ENCODE data around the gene ZNF341.
A peak's percentile ranks its signal among the peaks of the same experiment; 100 is the strongest.
"Not testable (repeated sequence)": the region's sequence is repeated elsewhere in the genome, so short reads cannot be mapped to it uniquely, and the experiment has no call there.

Gene ZNF341

GRCh38 chr20:33770005-33770404 lies 38.2 kb downstream of the ZNF341 start:
- no peak for DNase-seq (ENCODE audit: low spot score)

DNA sequence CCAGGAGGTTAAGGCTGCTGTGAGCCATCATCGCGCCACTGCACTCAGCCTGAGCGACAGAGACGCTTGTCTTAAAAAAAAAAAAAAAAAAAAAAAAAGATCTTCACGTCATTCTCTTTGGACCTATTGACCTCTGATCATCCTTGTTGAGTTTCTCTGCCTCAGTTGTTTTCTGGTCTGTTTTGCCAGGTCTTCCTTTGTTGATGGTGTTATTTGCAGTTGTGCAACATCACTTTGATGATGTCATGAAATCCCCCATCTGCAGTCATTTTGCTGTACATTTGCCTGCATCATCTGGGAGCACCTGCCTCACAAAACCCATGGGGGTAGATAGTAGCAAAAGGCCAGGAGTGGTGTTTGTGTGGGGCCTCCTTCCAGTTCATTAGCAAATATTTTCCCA lies 40.1 kb downstream of the ZNF341 start:
- DNase-seq (ENCODE audit: low spot score), result no peak

GRCh38 chr20:33772439-33772838 lies 40.6 kb downstream of the ZNF341 start:
- no peak for DNase-seq (ENCODE audit: low spot score)

DNA sequence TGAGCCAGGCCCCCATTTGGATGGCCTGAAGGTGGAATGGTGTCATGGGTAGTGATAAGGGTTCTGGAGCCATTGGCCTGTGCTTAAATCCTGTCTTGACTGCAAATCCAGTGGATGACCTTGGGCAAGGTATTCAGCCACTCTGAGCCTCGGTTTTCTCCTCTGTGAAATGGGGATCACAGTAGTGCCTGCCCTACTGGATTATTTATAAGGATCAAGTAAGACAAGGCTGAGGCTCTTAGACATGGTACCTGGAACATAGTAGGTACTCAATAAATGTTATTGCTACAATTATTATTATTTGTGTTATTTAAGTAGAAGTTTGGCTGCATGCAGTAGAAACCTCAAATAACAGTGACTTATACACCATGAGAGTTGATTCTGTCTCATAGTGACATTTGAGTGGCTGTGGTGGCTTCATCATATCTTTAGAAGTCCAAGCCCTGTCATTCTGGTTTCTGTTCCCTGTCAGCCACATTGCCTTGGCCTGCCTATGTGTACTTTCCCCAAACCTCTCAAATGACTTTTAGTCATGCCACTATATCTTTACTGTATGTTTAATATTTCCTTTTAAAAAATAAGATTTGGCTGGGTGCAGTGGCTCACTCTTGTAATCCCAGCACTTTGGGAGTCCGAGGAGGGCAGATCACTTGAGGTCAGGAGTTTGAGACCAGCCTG lies 41.8 kb downstream of the ZNF341 start:
- no peak for DNase-seq (ENCODE audit: low spot score)

GRCh38 chr20:33777816-33778215 lies 46.0 kb downstream of the ZNF341 start:
- DNase-seq (ENCODE audit: low spot score), result no peak

GRCh38 chr20:33781133-33781532 lies 49.3 kb downstream of the ZNF341 start:
- DNase-seq (ENCODE audit: low spot score), result no peak

DNA sequence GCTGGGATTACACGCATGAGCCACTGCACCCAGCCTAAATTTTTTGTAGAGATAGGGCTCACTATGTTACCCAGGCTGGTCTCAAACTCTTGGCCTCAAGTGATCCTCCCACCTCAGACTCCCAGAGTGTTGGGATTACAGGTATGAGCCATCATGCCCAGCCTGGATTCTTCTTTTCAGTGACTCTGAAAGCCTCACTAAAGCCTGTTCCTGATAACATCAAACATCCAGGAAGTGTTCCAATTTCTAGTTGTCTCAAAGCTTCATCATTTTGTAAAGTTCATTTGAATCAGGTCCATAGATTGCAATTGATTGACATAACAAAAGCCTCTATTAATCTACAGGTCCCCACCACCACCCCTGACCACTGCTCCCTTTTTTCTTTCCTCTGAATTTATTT lies 50.1 kb downstream of the ZNF341 start:
- DNase-seq (ENCODE audit: low spot score), result no peak

GRCh38 chr20:33783256-33783655 lies 51.5 kb downstream of the ZNF341 start:
- no peak for DNase-seq (ENCODE audit: low spot score)

GRCh38 chr20:33783818-33784217 lies 52.0 kb downstream of the ZNF341 start:
- DNase-seq (ENCODE audit: low spot score), result no peak

DNA sequence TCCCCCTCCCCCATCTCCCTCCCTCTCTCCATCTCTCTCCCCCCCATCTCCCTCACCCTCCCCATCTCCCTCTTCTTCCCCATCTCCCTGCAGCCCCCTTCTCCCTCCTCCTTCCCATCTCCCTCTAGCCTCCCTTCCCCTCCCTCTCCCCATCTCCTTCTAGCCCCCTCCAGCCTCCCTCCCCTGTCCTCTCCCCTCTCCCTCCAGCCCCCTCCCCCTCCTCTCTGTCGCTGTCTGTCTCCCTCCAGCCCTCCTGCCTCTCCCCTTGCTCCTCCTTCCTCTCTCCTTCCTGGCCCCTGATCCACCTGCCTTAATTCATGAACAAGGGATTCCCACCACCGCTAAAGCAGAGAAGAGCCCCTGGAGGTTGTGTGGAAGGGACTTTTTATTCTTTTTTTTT lies 52.4 kb downstream of the ZNF341 start:
- DNase-seq (ENCODE audit: low spot score), result no peak

GRCh38 chr20:33785503-33785902 lies 53.7 kb downstream of the ZNF341 start:
- no peak for DNase-seq (ENCODE audit: low spot score)

DNA sequence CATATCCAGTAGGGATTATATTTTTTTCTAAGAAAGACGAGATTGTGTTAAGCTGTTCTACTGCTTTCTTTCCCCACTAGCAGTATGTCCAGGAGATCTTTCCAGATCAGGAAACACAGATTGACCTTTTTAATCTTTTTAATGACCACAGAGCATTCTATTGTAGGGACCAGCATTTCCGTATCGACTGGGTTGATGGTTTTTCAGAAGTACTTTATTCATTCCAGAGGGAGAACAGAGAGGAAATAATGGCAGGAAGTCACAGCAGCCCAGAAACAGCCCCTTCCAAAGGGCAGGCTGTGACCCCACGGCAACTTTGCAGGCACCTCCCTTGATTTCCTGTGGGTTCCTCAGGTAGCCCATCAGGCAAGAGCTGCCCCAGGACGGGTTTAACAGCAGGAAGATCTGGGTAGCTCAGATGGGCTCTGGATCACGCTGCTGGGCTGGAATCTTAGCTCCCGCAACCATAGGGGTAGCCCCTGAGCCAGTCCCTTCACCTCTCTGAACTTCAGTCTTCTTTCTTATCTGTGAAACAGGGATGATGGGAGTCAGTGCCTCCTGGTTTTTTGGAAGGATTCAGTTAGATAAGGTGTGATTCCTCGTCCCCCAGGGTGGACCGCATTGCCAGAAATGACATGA lies 55.6 kb downstream of the ZNF341 start:
- DNase-seq (ENCODE audit: low spot score), result no peak

DNA sequence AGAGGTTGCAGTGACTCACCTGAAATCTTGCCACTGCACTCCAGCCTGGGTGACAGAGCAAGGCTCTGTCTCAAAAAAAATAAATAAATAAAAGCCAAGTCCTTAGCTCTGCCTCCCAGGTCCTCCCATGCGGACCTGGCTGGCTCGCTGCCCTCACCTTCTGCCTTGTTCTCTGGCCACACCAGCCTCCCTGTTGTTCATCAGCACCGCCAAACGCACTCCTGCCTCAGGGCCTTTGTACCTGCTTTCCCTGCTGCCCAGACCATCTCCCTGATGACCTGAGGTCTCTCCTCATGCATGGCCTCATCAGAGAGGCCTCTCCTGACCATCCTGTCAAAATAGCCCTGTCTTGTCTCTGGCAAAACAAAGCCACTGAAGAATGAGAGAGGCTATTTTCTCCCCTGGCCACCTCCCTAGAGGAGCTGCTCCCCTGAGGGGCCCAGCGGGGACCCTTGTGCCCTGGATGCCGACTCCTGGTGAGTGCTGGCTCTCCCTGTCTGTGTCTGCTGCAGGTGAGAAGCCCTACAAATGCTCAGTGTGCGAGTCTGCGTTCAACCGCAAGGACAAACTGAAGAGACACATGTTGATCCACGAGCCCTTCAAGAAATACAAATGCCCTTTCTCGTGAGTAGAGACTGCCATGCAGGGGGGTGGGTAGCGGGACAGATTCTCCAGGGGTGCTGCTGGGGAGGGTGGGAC lies 56.7 kb downstream of the ZNF341 start:
- DNase-seq (ENCODE audit: low spot score), result no peak

DNA sequence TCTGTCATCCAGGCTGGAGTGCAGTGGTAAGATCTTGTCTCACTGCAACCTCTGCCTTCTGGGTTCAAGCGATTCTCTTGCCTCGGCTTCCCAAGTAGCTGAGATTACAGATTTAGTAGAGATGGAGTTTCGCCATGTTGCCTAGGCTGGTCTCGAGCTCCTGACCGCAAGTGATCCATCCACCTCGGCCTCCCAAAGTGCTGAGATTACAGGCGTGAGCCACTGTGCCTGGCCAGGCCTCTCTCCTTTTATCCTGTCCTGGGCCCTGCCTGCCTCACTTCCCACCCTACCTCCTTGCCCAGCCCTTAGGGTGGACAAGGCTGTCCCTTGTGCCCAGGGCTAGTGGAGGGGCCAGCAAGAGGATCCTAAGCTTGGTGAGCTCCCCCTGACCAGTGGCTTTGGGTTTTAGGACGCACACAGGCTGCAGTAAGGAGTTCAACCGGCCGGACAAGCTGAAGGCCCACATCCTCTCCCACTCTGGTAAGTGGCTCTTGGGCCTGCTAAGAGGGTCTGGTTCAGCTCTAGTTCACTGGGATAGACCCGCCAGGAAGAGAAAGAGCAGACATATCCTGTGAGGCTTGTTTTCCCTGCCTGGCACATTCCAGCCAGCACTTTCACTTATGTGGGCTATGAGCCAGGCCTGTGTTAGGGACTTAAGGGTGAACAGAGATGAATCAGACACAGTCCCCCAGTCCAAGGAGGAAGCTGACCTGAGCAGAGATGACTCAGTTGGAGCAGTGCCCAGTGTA lies 57.5 kb downstream of the ZNF341 start:
- DNase-seq (ENCODE audit: low spot score), result no peak

DNA sequence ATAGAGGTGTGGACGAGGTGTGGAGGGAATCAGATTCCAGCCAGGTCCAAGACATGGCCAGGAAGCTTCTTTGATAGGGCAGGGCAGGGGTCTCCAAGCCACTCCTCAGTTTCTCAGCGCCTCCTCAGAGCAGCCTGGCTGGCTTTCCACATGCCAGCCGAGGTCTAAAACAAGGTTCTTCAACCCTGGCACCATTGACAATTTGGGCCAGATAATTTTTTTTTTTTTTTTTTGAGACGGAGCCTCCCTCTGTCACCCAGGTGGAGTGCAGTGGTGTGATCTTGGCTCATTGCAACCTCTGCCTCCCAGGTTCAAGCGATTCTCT lies 58.0 kb downstream of the ZNF341 start:
- DNase-seq (ENCODE audit: low spot score), result no peak

DNA sequence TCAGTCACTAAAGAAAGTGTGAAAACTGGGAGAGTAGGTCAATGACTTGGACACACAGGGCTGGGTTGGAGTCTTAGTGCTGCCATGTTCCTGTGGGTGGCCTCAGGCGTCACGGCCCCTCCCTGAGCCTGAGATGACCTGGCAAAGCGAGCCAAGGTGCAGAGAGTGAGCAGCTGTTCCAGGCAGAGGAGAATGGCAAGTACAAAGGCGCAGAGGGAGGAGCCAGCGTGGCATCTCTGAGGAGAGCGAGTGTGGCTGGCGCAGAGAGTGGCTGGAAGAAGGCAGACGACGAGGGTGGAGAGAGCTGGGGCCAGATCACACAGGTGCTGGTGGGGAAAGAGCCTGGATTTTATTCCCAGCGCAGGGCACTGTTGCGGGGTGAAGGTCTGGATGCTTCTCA lies 58.8 kb downstream of the ZNF341 start:
- DNase-seq (ENCODE audit: low spot score), result peak; percentile 5

GRCh38 chr20:33791021-33791420 lies 59.2 kb downstream of the ZNF341 start:
- DNase-seq (ENCODE audit: low spot score), result no peak

DNA sequence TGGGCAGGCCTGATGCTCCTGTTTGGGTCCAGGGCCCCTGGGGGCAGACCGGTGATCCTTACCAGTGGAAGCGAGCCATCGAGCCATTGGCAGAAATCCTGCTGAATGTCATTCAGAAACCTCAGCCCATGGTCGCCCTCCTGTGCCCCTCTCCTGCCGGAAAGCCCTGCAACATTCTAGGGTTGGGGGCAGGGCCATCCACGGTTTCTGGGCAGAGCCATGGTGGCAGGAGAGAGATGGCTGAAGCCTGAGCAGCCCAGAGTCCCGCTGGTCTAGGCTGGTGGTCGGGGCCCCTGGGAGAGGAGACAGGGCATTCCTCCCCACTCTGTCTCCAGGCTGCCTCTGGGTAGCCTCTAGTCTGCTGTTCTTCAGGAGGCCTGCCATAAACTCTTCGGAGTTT lies 59.7 kb downstream of the ZNF341 start:
- DNase-seq (ENCODE audit: low spot score), result no peak

- DNase-seq (ENCODE audit: low spot score), result no peak
Observed at GRCh38 chr20:33791959-33792597, 60.3 kb downstream of the ZNF341 start.

- DNase-seq (ENCODE audit: low spot score), result not testable (repeated sequence)
Observed at GRCh38 chr20:33792598-33792989, 60.8 kb downstream of the ZNF341 start.

DNA sequence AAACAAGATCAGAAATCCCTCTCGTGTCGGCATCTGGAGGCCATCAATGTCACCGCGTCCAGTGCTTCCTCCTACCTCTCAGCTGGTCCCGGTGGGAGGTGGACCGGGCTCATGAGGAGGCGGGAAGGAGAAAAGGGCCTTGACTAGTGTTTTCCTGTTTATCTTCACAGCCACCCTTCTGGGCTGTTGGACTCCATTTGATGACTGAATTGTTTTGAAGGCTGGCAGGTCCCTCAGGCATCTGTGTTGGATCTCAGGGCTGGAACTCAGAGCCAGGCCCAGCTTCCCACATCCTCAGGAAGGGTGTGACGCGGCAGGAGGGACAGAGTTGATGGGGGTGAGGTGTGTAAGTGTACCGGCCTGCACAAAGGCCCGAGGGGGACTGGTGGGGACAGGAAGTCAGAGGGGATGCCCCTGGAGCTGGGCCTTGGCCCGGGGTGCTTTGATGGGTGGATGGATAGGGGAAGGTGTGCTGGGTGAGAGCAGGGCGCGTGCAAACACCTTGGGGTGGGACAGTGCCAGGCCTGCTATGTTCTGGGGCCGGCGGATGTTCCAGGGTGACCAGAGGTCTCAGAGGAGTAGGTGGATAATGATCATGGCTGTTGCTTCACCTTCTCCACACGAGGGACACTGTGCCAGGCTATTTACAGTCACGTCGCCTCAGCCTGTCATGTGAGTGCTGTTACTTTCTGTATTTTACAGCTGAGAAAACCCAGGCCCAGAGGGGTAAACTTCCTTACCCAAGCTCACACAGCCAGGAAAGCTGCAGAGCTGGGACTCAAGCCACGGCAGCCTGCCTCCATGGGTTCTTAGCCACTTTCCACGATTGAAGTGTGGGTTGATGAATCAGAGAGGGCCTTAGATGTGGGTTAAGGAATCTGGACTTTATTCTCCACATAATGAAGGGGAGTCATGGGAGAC lies 61.5 kb downstream of the ZNF341 start:
- no peak for DNase-seq (ENCODE audit: low spot score)

All from pons (tissue), 1 donor.